Measurements from ENCODE around the gene TMEM232. TPM values are rescaled to one million over a fixed set of nuclear protein-coding genes. Genes with fewer than 3 reads are reported as not detected.

The TMEM232 gene
- total RNA-seq, result 0.51 and 0.79 TPM in 2 replicates

GRCh38 chr5:110726249-110727024, at the start of gene TMEM232:
Gene TMEM232, minus strand, starts transcription at chr5:110726671. Its CDS starts 59,319 bp downstream, at chr5:110667352.
- TF ChIP-seq CTCF (IDR thresholded peaks at IDR 0.05; ENCODE audit: insufficient read depth, low read length, severe bottlenecking), result no peak
- peak; percentile 40 for FAIRE-seq
- peak; percentile 89 for DNase-seq (ENCODE audit: low read depth)
- Histone ChIP-seq H3K36me3 (ENCODE audit: control insufficient read depth, insufficient read depth, low read length) (no peaks in the 10 kb centered on the region), H3K4me3 (ENCODE audit: low read depth, low read length) (peak within 1 kb of the TSS; percentile 44), H3K27me3 (ENCODE audit: control insufficient read depth, insufficient read depth, low read length) (no peaks in the 10 kb centered on the region)

- no peak for FAIRE-seq
- TF ChIP-seq CTCF (IDR thresholded peaks at IDR 0.05; ENCODE audit: insufficient read depth, low read length, severe bottlenecking), result no peak
Observed at GRCh38 chr5:110770286-110770685, 43.8 kb upstream of the TMEM232 start.

GRCh38 chr5:110769000-110769681, 42.7 kb upstream of the TMEM232 start:
- peak; percentile 69 for DNase-seq (ENCODE audit: low read depth)
- no peak for FAIRE-seq
- Histone ChIP-seq H3K27me3 (ENCODE audit: control insufficient read depth, insufficient read depth, low read length) (no peaks in the 10 kb centered on the region), H3K4me3 (ENCODE audit: low read depth, low read length) (no peak overlapping the region), H3K36me3 (ENCODE audit: control insufficient read depth, insufficient read depth, low read length) (no peaks in the 10 kb centered on the region)
- no peak for TF ChIP-seq CTCF (IDR thresholded peaks at IDR 0.05; ENCODE audit: insufficient read depth, low read length, severe bottlenecking)

More at GRCh38 chr5:110770286-110770685, 43.8 kb upstream of the TMEM232 start:
- peak; percentile 67 for DNase-seq (ENCODE audit: low read depth)
- Histone ChIP-seq H3K27me3 (ENCODE audit: control insufficient read depth, insufficient read depth, low read length) (no peaks in the 10 kb centered on the region), H3K4me3 (ENCODE audit: low read depth, low read length) (no peak overlapping the region), H3K36me3 (ENCODE audit: control insufficient read depth, insufficient read depth, low read length) (no peaks in the 10 kb centered on the region)

- H3K36me3 ChIP-seq (ENCODE audit: control insufficient read depth, insufficient read depth, low read length), result no peaks in the 10 kb centered on the region
- peak; percentile 7 for DNase-seq (ENCODE audit: low read depth)
- no peak for TF ChIP-seq CTCF (IDR thresholded peaks at IDR 0.05; ENCODE audit: insufficient read depth, low read length, severe bottlenecking)
- no peak for FAIRE-seq
- no peak overlapping the region for H3K4me3 ChIP-seq (ENCODE audit: low read depth, low read length)
- no peaks in the 10 kb centered on the region for H3K27me3 ChIP-seq (ENCODE audit: control insufficient read depth, insufficient read depth, low read length)
Observed at GRCh38 chr5:110768138-110768860, 41.8 kb upstream of the TMEM232 start.

- Histone ChIP-seq H3K4me3 (ENCODE audit: low read depth, low read length) (no peak overlapping the region), H3K36me3 (ENCODE audit: control insufficient read depth, insufficient read depth, low read length) (no peaks in the 10 kb centered on the region), H3K27me3 (ENCODE audit: control insufficient read depth, insufficient read depth, low read length) (no peaks in the 10 kb centered on the region)
- FAIRE-seq, result no peak
- no peak for TF ChIP-seq CTCF (IDR thresholded peaks at IDR 0.05; ENCODE audit: insufficient read depth, low read length, severe bottlenecking)
- no peak for DNase-seq (ENCODE audit: low read depth)
Observed at GRCh38 chr5:110760158-110760557, 33.7 kb upstream of the TMEM232 start.
